ENCODE measurements around the gene GPR143.

DNA sequence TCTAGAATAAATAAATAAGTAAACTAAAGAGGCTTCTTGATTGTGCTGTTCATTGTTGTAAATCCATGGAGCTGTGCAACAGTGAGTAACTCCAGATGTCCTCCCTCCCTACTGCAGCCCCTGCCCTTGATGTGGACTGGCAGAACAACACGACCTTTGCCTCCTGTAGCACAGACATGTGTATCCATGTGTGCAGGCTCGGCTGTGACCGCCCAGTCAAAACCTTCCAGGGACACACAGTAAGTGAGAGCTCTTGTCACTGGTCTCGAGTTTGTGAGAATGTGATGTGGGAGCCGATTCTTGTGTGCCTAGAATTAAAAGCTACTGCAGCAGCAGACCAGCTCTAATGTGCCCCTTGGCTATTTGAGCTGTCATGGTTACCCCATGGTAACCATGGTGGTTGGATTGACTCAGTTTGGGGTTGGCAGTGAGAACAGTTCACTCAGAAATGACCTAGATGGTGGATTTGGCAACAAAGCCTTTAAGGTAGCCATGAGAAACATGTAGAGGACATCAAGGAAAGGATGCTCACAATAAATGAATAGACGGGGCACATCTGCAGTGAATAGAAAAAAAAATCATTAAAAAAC, 60.7 kb downstream of the GPR143 start:
- TF ChIP-seq EZH2phosphoT487 (IDR thresholded peaks at IDR 0.05; ENCODE audit: insufficient read depth, low read depth), result no peak
- TF ChIP-seq EZH2 (IDR thresholded peaks at IDR 0.05; ENCODE audit: insufficient read depth, poor library complexity, severe bottlenecking), result no peak

Data from GM23248 (cell line).